GM21528 (cell line): Measurements from ENCODE around the gene BAD.
"Not testable (repeated sequence)": the region's sequence is repeated elsewhere in the genome, so short reads cannot be mapped to it uniquely, and the experiment has no call there.

ENCODE experiments used
- ATAC-seq: cut with Tn5 transposase; IDR thresholded peaks from one replicate; pipeline ENCODE4 v1.9.1; 2021; ENCODE audit warnings: mild to moderate bottlenecking, moderate library complexity; ENCODE audit not compliant: unreplicated experiment, low FRiP score

BAD gene

GRCh38 chr11:64247729-64248531 is 36.5 kb downstream of the BAD start:
- no peak for ATAC-seq

GRCh38 chr11:64246871-64247728 is 37.4 kb downstream of the BAD start, which contains the start of gene PPP1R14B:
Gene PPP1R14B (minus strand): TSS chr11:64246943. CDS start chr11:64246673, 270 bp downstream.
- ATAC-seq, result no peak

- not testable (repeated sequence) for ATAC-seq
These were observed 37.9 kb downstream of the BAD start for GRCh38 chr11:64246621-64246870.

GRCh38 chr11:64245797-64246620 is 38.5 kb downstream of the BAD start:
- ATAC-seq, result no peak

GRCh38 chr11:64245401-64245796 is 39.1 kb downstream of the BAD start:
- ATAC-seq, result no peak

GRCh38 chr11:64244966-64245365 is 39.5 kb downstream of the BAD start:
- no peak for ATAC-seq

GRCh38 chr11:64244107-64244506 is 40.4 kb downstream of the BAD start:
- ATAC-seq, result no peak

- ATAC-seq, result no peak
These were observed 41.1 kb downstream of the BAD start for GRCh38 chr11:64243236-64243854.

- ATAC-seq, result peak; percentile 61
These were observed 42.7 kb downstream of the BAD start for GRCh38 chr11:64241491-64242374.

- peak; percentile 66 for ATAC-seq
These were observed 43.3 kb downstream of the BAD start for GRCh38 chr11:64241241-64241490.

- peak; percentile 49 for ATAC-seq
These were observed 43.8 kb downstream of the BAD start, which contains the start of gene FKBP2 for GRCh38 chr11:64240435-64241240. Gene FKBP2 (plus strand): TSS chr11:64241095. CDS start chr11:64242388, 1,293 bp downstream.

GRCh38 chr11:64239662-64240434 is 44.6 kb downstream of the BAD start:
- no peak for ATAC-seq

GRCh38 chr11:64238999-64239398 is 45.5 kb downstream of the BAD start:
- ATAC-seq, result no peak

- no peak for ATAC-seq
These were observed 46.4 kb downstream of the BAD start for GRCh38 chr11:64238076-64238475.

- ATAC-seq, result no peak
These were observed 46.9 kb downstream of the BAD start for GRCh38 chr11:64237484-64237951.

GRCh38 chr11:64235437-64236161 is 48.9 kb downstream of the BAD start:
- ATAC-seq, result no peak

- ATAC-seq, result no peak
These were observed 49.7 kb downstream of the BAD start for GRCh38 chr11:64234647-64235379.
